NT2/D1 (cell line): Measurements from ENCODE around the gene CACNA1C.
"Not testable (repeated sequence)": the region's sequence is repeated elsewhere in the genome, so short reads cannot be mapped to it uniquely, and the experiment has no call there.

ENCODE experiments used
- DNase-seq: peaks from one replicate; pipeline ENCODE4 v3.0.0-alpha.2; 2011; ENCODE audit warnings: low read depth, low spot score
- H3K27me3 ChIP-seq: 2 replicates; pipeline ENCODE4 v1.6.0; 2011; ENCODE audit warnings: mild to moderate bottlenecking; ENCODE audit not compliant: insufficient read length, insufficient read depth
- H3K36me3 ChIP-seq: 2 replicates; pipeline ENCODE4 v1.6.1; 2011; ENCODE audit warnings: mild to moderate bottlenecking, low read length, mixed read lengths; ENCODE audit not compliant: insufficient read depth, insufficient read length
- H3K4me1 ChIP-seq: 2 replicates; pipeline ENCODE4 v1.5.1; 2011; ENCODE audit not compliant: insufficient read depth, insufficient read length
- H3K4me3 ChIP-seq: 2 replicates; pipeline ENCODE4 v1.5.1; 2011; ENCODE audit warnings: low read depth; ENCODE audit not compliant: insufficient read length
- H3K9ac ChIP-seq: 2 replicates; pipeline ENCODE4 v1.6.0; 2011; ENCODE audit warnings: low read depth; ENCODE audit not compliant: insufficient read length
- H3K9me3 ChIP-seq: 2 replicates; pipeline ENCODE4 v1.5.1; 2011; ENCODE audit warnings: mild to moderate bottlenecking, low read length; ENCODE audit not compliant: insufficient read depth
- SUZ12 ChIP-seq: IDR thresholded peaks from 2 replicates; pipeline ENCODE4 v1.6.1; 2011; ENCODE audit not compliant: insufficient read length, insufficient read depth; ENCODE audit errors: extremely low read depth
- YY1 ChIP-seq: IDR thresholded peaks from 2 replicates; pipeline ENCODE4 v1.6.1; 2011; ENCODE audit not compliant: insufficient read length, insufficient read depth
- ZNF274 ChIP-seq: IDR thresholded peaks from 2 replicates; pipeline ENCODE4 v1.6.1; 2011; ENCODE audit warnings: mild to moderate bottlenecking, low read depth, low read length

Gene CACNA1C

GRCh38 chr12:2124466-2125023 lies 71.8 kb downstream of the CACNA1C start:
- H3K36me3 ChIP-seq: peaks cover 7% of the 10 kb centered on the region
- no peak for TF ChIP-seq YY1
- TF ChIP-seq ZNF274: no peak
- TF ChIP-seq SUZ12: no peak
- H3K27me3 ChIP-seq: no peaks in the 10 kb centered on the region
- H3K9ac ChIP-seq: no peak overlapping the region
- no peak for DNase-seq
- H3K9me3 ChIP-seq: peaks cover 1% of the 10 kb centered on the region; the same call in 1 of the 2 replicates
- no peak overlapping the region for H3K4me3 ChIP-seq
- H3K4me1 ChIP-seq: no peaks in the 10 kb centered on the region

GRCh38 chr12:2125651-2126522 lies 73.1 kb downstream of the CACNA1C start:
- TF ChIP-seq SUZ12 (no peak), ZNF274 (no peak)
- Histone ChIP-seq H3K9me3 (peaks cover 5% of the 10 kb centered on the region; the same call in 1 of the 2 replicates), H3K9ac (no peak overlapping the region), H3K4me1 (no peaks in the 10 kb centered on the region), H3K36me3 (peaks cover 7% of the 10 kb centered on the region), H3K27me3 (no peaks in the 10 kb centered on the region), H3K4me3 (no peak overlapping the region)
- DNase-seq: no peak

GRCh38 chr12:2126676-2127406 lies 74.1 kb downstream of the CACNA1C start:
- Histone ChIP-seq H3K4me3 (no peak overlapping the region), H3K9me3 (peaks cover 5% of the 10 kb centered on the region; the same call in 1 of the 2 replicates), H3K36me3 (peaks cover 4% of the 10 kb centered on the region), H3K4me1 (no peaks in the 10 kb centered on the region), H3K27me3 (no peaks in the 10 kb centered on the region), H3K9ac (no peak overlapping the region)
- TF ChIP-seq YY1 (no peak), ZNF274 (no peak), SUZ12 (no peak)
- DNase-seq: no peak

- H3K9ac ChIP-seq: no peak overlapping the region
- no peak for DNase-seq
- H3K4me1 ChIP-seq: no peaks in the 10 kb centered on the region
- no peak overlapping the region for H3K4me3 ChIP-seq
- no peak for TF ChIP-seq ZNF274
- no peak for TF ChIP-seq YY1
- TF ChIP-seq SUZ12: no peak
- no peaks in the 10 kb centered on the region for H3K27me3 ChIP-seq
- H3K36me3 ChIP-seq: peaks cover 4% of the 10 kb centered on the region
- peaks cover 5% of the 10 kb centered on the region; the same call in 1 of the 2 replicates for H3K9me3 ChIP-seq
These were observed 76.3 kb downstream of the CACNA1C start for GRCh38 chr12:2129076-2129475.

GRCh38 chr12:2135661-2136418 lies 83.1 kb downstream of the CACNA1C start:
- H3K4me3 ChIP-seq: peak overlapping the region; percentile 27

GRCh38 chr12:2136901-2137300 lies 84.1 kb downstream of the CACNA1C start:
- peaks cover 6% of the 10 kb centered on the region for H3K4me1 ChIP-seq
- no peak overlapping the region for H3K4me3 ChIP-seq
- TF ChIP-seq ZNF274 (no peak), YY1 (no peak), SUZ12 (no peak)
- peaks cover 20% of the 10 kb centered on the region; the same call in 1 of the 2 replicates for H3K9me3 ChIP-seq
- H3K9ac ChIP-seq: no peak overlapping the region
- H3K36me3 ChIP-seq: no peaks in the 10 kb centered on the region
- no peaks in the 10 kb centered on the region for H3K27me3 ChIP-seq
- no peak for DNase-seq

More at GRCh38 chr12:2135661-2136418, 83.1 kb downstream of the CACNA1C start:
- Histone ChIP-seq H3K9me3 (peaks cover 20% of the 10 kb centered on the region; the same call in 1 of the 2 replicates), H3K9ac (peak overlapping the region; percentile 77)
- not testable (repeated sequence) for DNase-seq, H3K36me3 ChIP-seq, H3K27me3 ChIP-seq, H3K4me1 ChIP-seq
- peak; percentile 52 for TF ChIP-seq YY1

GRCh38 chr12:2137711-2138110 lies 84.9 kb downstream of the CACNA1C start:
- DNase-seq: no peak
- Histone ChIP-seq H3K9me3 (peaks cover 20% of the 10 kb centered on the region; the same call in 1 of the 2 replicates), H3K27me3 (no peaks in the 10 kb centered on the region), H3K4me1 (peaks cover 6% of the 10 kb centered on the region), H3K36me3 (no peaks in the 10 kb centered on the region), H3K4me3 (no peak overlapping the region), H3K9ac (no peak overlapping the region)
- TF ChIP-seq ZNF274: no peak
- TF ChIP-seq SUZ12: no peak
- TF ChIP-seq YY1: no peak
